ENCODE data around the gene C9orf57.
"Not testable (repeated sequence)": the region's sequence is repeated elsewhere in the genome, so short reads cannot be mapped to it uniquely, and the experiment has no call there.

Gene C9orf57, protein sequence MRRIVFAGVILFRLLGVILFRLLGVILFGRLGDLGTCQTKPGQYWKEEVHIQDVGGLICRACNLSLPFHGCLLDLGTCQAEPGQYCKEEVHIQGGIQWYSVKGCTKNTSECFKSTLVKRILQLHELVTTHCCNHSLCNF

DNA sequence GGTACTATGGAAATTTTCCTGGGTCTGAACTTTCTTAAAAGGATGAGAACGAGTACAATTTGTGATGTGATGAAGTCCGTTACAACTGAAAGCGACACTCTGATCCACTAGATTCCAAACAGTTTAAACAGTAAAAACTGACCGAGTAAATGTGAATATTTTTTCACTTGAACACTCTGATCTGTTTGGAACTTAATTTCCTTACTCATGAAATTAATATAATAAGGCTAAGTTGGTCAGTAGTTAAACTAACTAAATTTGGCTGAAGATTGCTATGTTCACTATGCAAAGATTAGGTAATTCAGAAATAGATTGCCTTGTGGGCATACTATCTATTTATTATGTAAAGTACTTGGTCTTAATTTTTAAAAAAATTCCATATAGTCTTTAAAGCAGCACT lies at the start of gene C9orf57:
Gene C9orf57 (minus strand): TSS at position 101 of the 400 bp plus-strand sequence. CDS start 1,282 bp downstream, outside the sequence.
- H3K27me3 ChIP-seq (ENCODE audit: insufficient read depth, low read depth, severe bottlenecking), result no peaks in the 10 kb centered on the region
- H3K4me3 ChIP-seq (ENCODE audit: low read depth, low read length), result no peak within 1 kb of the TSS
- no peak for DNase-seq
- H3K27ac ChIP-seq, result no peak within 1 kb of the TSS
- no peaks in the 10 kb centered on the region for H3K36me3 ChIP-seq
- TF ChIP-seq, protein P1, sequence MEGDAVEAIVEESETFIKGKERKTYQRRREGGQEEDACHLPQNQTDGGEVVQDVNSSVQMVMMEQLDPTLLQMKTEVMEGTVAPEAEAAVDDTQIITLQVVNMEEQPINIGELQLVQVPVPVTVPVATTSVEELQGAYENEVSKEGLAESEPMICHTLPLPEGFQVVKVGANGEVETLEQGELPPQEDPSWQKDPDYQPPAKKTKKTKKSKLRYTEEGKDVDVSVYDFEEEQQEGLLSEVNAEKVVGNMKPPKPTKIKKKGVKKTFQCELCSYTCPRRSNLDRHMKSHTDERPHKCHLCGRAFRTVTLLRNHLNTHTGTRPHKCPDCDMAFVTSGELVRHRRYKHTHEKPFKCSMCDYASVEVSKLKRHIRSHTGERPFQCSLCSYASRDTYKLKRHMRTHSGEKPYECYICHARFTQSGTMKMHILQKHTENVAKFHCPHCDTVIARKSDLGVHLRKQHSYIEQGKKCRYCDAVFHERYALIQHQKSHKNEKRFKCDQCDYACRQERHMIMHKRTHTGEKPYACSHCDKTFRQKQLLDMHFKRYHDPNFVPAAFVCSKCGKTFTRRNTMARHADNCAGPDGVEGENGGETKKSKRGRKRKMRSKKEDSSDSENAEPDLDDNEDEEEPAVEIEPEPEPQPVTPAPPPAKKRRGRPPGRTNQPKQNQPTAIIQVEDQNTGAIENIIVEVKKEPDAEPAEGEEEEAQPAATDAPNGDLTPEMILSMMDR (IDR thresholded peaks at IDR 0.05; ENCODE audit: low read depth, low read length), result no peak
- no peaks in the 10 kb centered on the region for H3K9me3 ChIP-seq (ENCODE audit: severe bottlenecking)

DNA sequence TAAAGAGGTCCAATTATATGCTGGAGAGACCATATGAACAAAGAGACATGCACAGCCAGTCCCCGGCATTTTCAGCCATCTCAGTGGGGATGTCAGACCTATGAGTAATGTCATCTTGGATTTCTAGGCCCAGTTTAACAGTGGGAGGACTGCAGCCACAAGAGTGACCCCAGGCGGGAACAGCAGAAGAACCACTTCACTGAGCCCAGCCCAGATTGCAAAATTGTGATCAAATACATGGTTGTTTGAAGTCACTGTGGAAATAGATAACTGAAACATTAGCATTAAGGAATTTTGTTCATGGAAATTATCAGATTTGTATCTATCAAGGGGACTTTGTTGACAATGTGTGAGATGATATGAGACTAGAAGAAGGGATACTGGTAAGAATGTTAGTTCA lies 42.1 kb upstream of the C9orf57 start:
- no peak overlapping the region for H3K27ac ChIP-seq
- no peaks in the 10 kb centered on the region for H3K36me3 ChIP-seq
- DNase-seq, result no peak

DNA sequence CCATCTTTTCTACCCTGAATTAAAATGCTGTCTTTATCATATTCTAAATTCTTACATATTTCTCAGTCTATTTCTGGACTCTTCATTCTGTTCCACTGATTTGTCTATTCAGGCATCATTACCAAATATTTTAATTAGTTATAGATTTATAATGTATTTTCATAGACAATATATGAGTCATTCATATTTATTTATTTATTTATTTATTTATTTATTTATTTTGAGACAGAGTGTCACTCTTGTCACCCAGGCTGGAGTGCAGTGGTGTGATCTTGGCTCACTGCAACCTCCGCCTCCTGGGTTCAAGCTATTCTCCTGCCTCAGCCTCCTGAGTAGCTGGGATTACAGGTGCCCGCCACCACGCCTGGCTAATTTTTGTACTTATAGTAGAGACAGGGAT lies 35.1 kb upstream of the C9orf57 start:
- H3K27ac ChIP-seq; H3K36me3 ChIP-seq; H3K9me3 ChIP-seq (ENCODE audit: severe bottlenecking); DNase-seq; H3K27me3 ChIP-seq (ENCODE audit: insufficient read depth, low read depth, severe bottlenecking); H3K4me3 ChIP-seq (ENCODE audit: low read depth, low read length): not testable (repeated sequence)

More for the DNA sequence above, 42.1 kb upstream of the C9orf57 start:
- no peaks in the 10 kb centered on the region for H3K27me3 ChIP-seq (ENCODE audit: insufficient read depth, low read depth, severe bottlenecking)
- H3K9me3 ChIP-seq (ENCODE audit: severe bottlenecking), result no peaks in the 10 kb centered on the region
- TF ChIP-seq, protein P1 (IDR thresholded peaks at IDR 0.05; ENCODE audit: low read depth, low read length), result no peak
- no peak overlapping the region for H3K4me3 ChIP-seq (ENCODE audit: low read depth, low read length)

DNA sequence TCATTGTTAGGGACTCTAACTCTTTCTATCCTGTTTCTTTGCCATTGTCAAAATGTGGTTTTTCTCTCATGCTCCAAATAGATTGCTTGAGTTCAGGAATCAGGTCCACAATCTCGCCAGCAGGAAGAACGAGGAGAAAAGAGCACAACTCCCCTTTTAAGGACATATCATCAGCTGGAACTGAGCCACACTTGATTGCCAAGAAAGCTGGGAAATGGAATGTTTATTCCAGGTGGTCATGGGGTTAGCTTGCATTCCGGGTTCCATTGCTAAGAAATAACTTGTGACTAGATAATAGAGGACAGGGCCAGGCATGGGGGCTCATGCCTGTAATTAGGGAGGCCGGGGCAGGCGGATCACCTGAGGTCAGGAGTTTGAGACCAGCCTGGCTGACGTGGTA lies 32.4 kb upstream of the C9orf57 start:
- DNase-seq, result no peak
- Histone ChIP-seq H3K27me3 (ENCODE audit: insufficient read depth, low read depth, severe bottlenecking) (no peaks in the 10 kb centered on the region), H3K4me3 (ENCODE audit: low read depth, low read length) (no peak overlapping the region), H3K9me3 (ENCODE audit: severe bottlenecking) (no peaks in the 10 kb centered on the region), H3K27ac (no peak overlapping the region), H3K36me3 (no peaks in the 10 kb centered on the region)
- TF ChIP-seq, protein P1 (IDR thresholded peaks at IDR 0.05; ENCODE audit: low read depth, low read length), result no peak

DNA sequence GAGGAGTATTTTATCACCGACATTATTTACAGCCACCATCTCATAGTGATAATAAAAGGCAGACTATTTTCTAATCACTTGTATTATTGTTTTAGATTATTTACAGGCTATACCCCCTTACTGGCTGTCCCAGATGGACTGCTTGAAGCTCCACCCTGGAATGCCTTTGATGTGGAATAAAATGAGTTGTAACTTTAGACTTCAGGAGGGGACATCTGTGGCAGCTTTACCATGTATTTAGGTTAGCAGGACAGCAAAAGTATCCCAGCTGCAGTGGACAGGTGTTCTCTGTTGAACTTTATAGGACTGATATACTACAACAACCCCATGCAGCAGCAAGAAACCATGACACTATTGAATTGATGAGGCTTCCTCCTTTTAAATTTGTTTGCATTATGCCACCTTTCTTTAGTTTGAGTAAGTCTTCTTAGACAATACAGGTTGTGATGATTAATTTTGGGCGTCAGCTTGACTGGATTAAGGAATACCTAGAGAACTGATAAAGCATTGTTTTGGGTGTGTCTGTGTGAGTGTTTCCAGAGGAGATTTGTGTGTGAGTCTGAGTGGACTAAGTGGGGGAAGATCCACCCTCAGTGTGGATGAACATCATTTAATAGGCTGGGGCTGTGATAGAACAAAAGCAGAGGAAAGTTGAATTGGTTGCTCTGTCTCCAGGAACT lies 29.2 kb upstream of the C9orf57 start:
- Histone ChIP-seq H3K27me3 (ENCODE audit: insufficient read depth, low read depth, severe bottlenecking) (no peaks in the 10 kb centered on the region), H3K27ac (no peak overlapping the region), H3K4me3 (ENCODE audit: low read depth, low read length) (no peak overlapping the region), H3K36me3 (no peaks in the 10 kb centered on the region), H3K9me3 (ENCODE audit: severe bottlenecking) (no peaks in the 10 kb centered on the region)
- DNase-seq, result no peak
- TF ChIP-seq, protein P1 (IDR thresholded peaks at IDR 0.05; ENCODE audit: low read depth, low read length), result no peak

DNA sequence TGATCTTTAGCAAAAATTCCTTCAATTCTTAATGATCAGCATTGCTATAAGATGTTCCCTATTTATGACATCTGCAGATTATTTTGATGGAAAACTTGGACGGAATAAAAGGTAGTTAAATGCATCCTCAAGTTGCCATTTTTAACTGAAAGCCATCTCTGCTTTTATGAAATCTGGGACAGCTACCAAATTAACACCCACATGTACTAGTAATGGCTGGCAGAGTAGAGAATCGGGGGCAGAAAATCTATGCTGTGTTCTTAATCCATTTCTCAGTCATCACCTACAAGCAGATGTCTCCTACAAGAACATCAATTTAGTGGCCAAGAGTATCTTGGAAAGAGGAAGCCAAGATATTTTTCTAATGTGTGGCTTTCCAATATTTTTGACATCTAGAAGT lies 22.1 kb upstream of the C9orf57 start:
- no peaks in the 10 kb centered on the region for H3K27me3 ChIP-seq (ENCODE audit: insufficient read depth, low read depth, severe bottlenecking)
- no peaks in the 10 kb centered on the region for H3K9me3 ChIP-seq (ENCODE audit: severe bottlenecking)
- no peak for DNase-seq
- H3K27ac ChIP-seq, result no peak overlapping the region
- no peaks in the 10 kb centered on the region for H3K36me3 ChIP-seq
- no peak overlapping the region for H3K4me3 ChIP-seq (ENCODE audit: low read depth, low read length)
- TF ChIP-seq, protein P1 (IDR thresholded peaks at IDR 0.05; ENCODE audit: low read depth, low read length), result no peak

DNA sequence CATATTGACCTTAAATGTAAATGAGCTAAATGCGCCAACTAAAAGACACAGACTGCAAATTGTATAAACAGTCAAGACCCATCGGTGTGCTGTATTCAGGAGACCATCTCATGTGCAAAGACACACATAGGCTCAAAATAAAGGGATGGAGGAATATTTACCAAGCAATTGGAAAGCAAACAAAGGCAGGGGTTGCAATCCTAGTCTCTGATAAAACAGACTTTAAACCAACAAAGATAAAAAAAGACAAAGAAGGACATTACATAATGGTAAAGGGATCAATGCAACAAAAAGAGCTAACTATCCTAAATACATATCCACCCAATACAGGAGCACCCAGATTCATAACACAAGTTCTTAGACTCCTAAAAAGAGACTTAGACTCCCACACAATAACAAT lies 14.3 kb upstream of the C9orf57 start:
- H3K9me3 ChIP-seq (ENCODE audit: severe bottlenecking); H3K27ac ChIP-seq; H3K27me3 ChIP-seq (ENCODE audit: insufficient read depth, low read depth, severe bottlenecking); H3K4me3 ChIP-seq (ENCODE audit: low read depth, low read length); DNase-seq; H3K36me3 ChIP-seq: not testable (repeated sequence)
